Muscle layer of duodenum (tissue), 2 donors: ENCODE results near the gene RPH3AL.

Experiments used
- H3K27ac ChIP-seq: one replicate; pipeline ENCODE4 v1.7.0; 2013; ENCODE audit warnings: mild to moderate bottlenecking, low read length
- H3K27me3 ChIP-seq: one replicate; pipeline ENCODE4 v1.7.0; 2013; ENCODE audit warnings: low read depth, mild to moderate bottlenecking, control low read depth, low read length
- H3K36me3 ChIP-seq, 2 donors: one replicate each; pipeline ENCODE4 v1.7.0; 2013; ENCODE audit warnings: low read length in 2 of 2, control low read depth in 1 of 2, mild to moderate bottlenecking in 1 of 2; ENCODE audit not compliant: insufficient read depth in 2 of 2, control insufficient read depth in 1 of 2
- H3K4me1 ChIP-seq, 2 donors: one replicate each; pipeline ENCODE4 v1.7.0; 2013; ENCODE audit warnings: low read length in 2 of 2, mild to moderate bottlenecking in 2 of 2, control low read depth in 1 of 2, moderate library complexity in 1 of 2; ENCODE audit not compliant: insufficient read depth in 2 of 2, control insufficient read depth in 1 of 2
- H3K4me3 ChIP-seq, 2 donors: one replicate each; pipeline ENCODE4 v1.7.0; 2013; ENCODE audit warnings: low read length in 2 of 2, low read depth in 1 of 2, mild to moderate bottlenecking in 1 of 2
- H3K9me3 ChIP-seq, 2 donors: one replicate each; pipeline ENCODE4 v1.7.0; 2013; ENCODE audit warnings: low read length in 2 of 2, control low read depth in 1 of 2, mild to moderate bottlenecking in 1 of 2; ENCODE audit not compliant: control insufficient read depth in 1 of 2
- donor health status: healthy.

RPH3AL gene

GRCh38 chr17:258045-258734, 94.4 kb downstream of the RPH3AL start:
- no peaks in the 10 kb centered on the region for H3K36me3 ChIP-seq
- H3K27ac ChIP-seq: no peak overlapping the region
- H3K27me3 ChIP-seq: no peaks in the 10 kb centered on the region
- no peaks in the 10 kb centered on the region for H3K9me3 ChIP-seq
- no peak overlapping the region for H3K4me3 ChIP-seq
- H3K4me1 ChIP-seq: no peaks in the 10 kb centered on the region

GRCh38 chr17:253091-253846, 99.3 kb downstream of the RPH3AL start:
- Histone ChIP-seq H3K4me3 (no peak overlapping the region), H3K27me3 (no peaks in the 10 kb centered on the region), H3K27ac (no peak overlapping the region), H3K9me3 (no peaks in the 10 kb centered on the region), H3K4me1 (no peaks in the 10 kb centered on the region), H3K36me3 (no peaks in the 10 kb centered on the region)

- Histone ChIP-seq H3K27me3 (no peaks in the 10 kb centered on the region), H3K4me3 (no peak overlapping the region), H3K36me3 (no peaks in the 10 kb centered on the region), H3K27ac (no peak overlapping the region), H3K4me1 (no peaks in the 10 kb centered on the region), H3K9me3 (no peaks in the 10 kb centered on the region)
These were observed 100.2 kb downstream of the RPH3AL start for GRCh38 chr17:252456-252855.

- no peaks in the 10 kb centered on the region for H3K36me3 ChIP-seq
- H3K27ac ChIP-seq: no peak overlapping the region
- H3K9me3 ChIP-seq: no peaks in the 10 kb centered on the region
- H3K4me3 ChIP-seq: no peak overlapping the region
- H3K4me1 ChIP-seq: no peaks in the 10 kb centered on the region
- H3K27me3 ChIP-seq: no peaks in the 10 kb centered on the region
These were observed 101.1 kb downstream of the RPH3AL start for GRCh38 chr17:251531-251930.

- no peaks in the 10 kb centered on the region for H3K4me1 ChIP-seq
- no peaks in the 10 kb centered on the region for H3K9me3 ChIP-seq
- no peak overlapping the region for H3K4me3 ChIP-seq
- no peaks in the 10 kb centered on the region for H3K36me3 ChIP-seq
- no peaks in the 10 kb centered on the region for H3K27me3 ChIP-seq
- H3K27ac ChIP-seq: no peak overlapping the region
These were observed 101.9 kb downstream of the RPH3AL start for GRCh38 chr17:250487-251300.

GRCh38 chr17:249236-249993, 103.2 kb downstream of the RPH3AL start:
- H3K4me1 ChIP-seq: no peaks in the 10 kb centered on the region
- no peak overlapping the region for H3K4me3 ChIP-seq
- H3K27ac ChIP-seq: no peak overlapping the region
- H3K27me3 ChIP-seq: no peaks in the 10 kb centered on the region
- H3K9me3 ChIP-seq: no peaks in the 10 kb centered on the region
- H3K36me3 ChIP-seq: no peaks in the 10 kb centered on the region

- Histone ChIP-seq H3K9me3 (no peaks in the 10 kb centered on the region), H3K27ac (no peak overlapping the region), H3K27me3 (no peaks in the 10 kb centered on the region), H3K4me3 (no peak overlapping the region), H3K36me3 (no peaks in the 10 kb centered on the region), H3K4me1 (no peaks in the 10 kb centered on the region)
These were observed 104.0 kb downstream of the RPH3AL start for GRCh38 chr17:248337-249235.

GRCh38 chr17:247767-248166, 104.8 kb downstream of the RPH3AL start:
- no peaks in the 10 kb centered on the region for H3K9me3 ChIP-seq

GRCh38 chr17:246851-247421, 105.7 kb downstream of the RPH3AL start:
- Histone ChIP-seq H3K27me3 (no peaks in the 10 kb centered on the region), H3K36me3 (no peaks in the 10 kb centered on the region), H3K9me3 (no peaks in the 10 kb centered on the region), H3K4me1 (no peaks in the 10 kb centered on the region), H3K4me3 (no peak overlapping the region), H3K27ac (no peak overlapping the region)

More at GRCh38 chr17:247767-248166, 104.8 kb downstream of the RPH3AL start:
- Histone ChIP-seq H3K27me3 (no peaks in the 10 kb centered on the region), H3K27ac (no peak overlapping the region), H3K4me1 (no peaks in the 10 kb centered on the region), H3K36me3 (no peaks in the 10 kb centered on the region), H3K4me3 (no peak overlapping the region)

- Histone ChIP-seq H3K36me3 (no peaks in the 10 kb centered on the region), H3K27me3 (no peaks in the 10 kb centered on the region), H3K27ac (no peak overlapping the region), H3K4me1 (no peaks in the 10 kb centered on the region), H3K9me3 (no peaks in the 10 kb centered on the region), H3K4me3 (no peak overlapping the region)
These were observed 106.4 kb downstream of the RPH3AL start for GRCh38 chr17:246226-246625.
